Small intestine (tissue), 4 donors: ENCODE measurements around the gene C19orf38. TPM values are rescaled to one million over a fixed set of nuclear protein-coding genes. Genes with fewer than 3 reads are reported as not detected.

ENCODE experiments used
- polyA plus RNA-seq, 4 donors: library from polyadenylated mRNA; stranded (reverse) in 3 of 4; unstranded in 1 of 4; fragments of 200-250 nt in 3 of 4; fragments of 120-200 nt in 1 of 4; gene quantifications; one replicate each; pipeline versions ENCODE4 v1.2.1 to v1.2.3, GENCODE V29; 2013
- donor health status: healthy with polysubstance abuse.
- donor health status: Bipolar disorder and iron deficiency.
- donor health status: healthy.

Gene C19orf38
- polyA plus RNA-seq, 4 donors, result 1.1 to 2.6 (median 1.8) TPM

Other genes with a start within 250 kb of the C19orf38 start
- gene SLC44A2, start 222.9 kb upstream of the C19orf38 start, polyA plus RNA-seq, result 10 to 100 TPM in 3 of 4 donors, 1 to 10 TPM in 1; 5.7 to 41.6 (median 19.0) TPM
- gene ILF3, start 194.1 kb upstream of the C19orf38 start, polyA plus RNA-seq, result 100 to 1,000 TPM in 2 of 4 donors, 10 to 100 TPM in 2; 37.3 to 170 (median 87.6) TPM
- 100 to 1,000 TPM in 1 of 4 donors, 10 to 100 TPM in 3; 45.9 to 107 (median 64.0) TPM for gene QTRT1, start 147.0 kb upstream of the C19orf38 start, polyA plus RNA-seq
- 100 to 1,000 TPM; 145 to 248 (median 166) TPM for gene DNM2, start 130.3 kb upstream of the C19orf38 start, polyA plus RNA-seq
- 10 to 100 TPM; 21.0 to 31.7 (median 25.6) TPM for gene TMED1, start 12.2 kb upstream of the C19orf38 start, polyA plus RNA-seq
- 10 to 100 TPM; 30.0 to 48.9 (median 37.0) TPM for gene CARM1, start 23.1 kb downstream of the C19orf38 start, polyA plus RNA-seq
- 10 to 100 TPM; 18.3 to 65.1 (median 40.1) TPM for gene YIPF2, start 80.2 kb downstream of the C19orf38 start, polyA plus RNA-seq
- 10 to 100 TPM; 13.5 to 21.5 (median 17.8) TPM for gene TIMM29, start 80.4 kb downstream of the C19orf38 start, polyA plus RNA-seq
- gene SMARCA4, start 112.6 kb downstream of the C19orf38 start, polyA plus RNA-seq, result 10 to 100 TPM; 54.6 to 71.6 (median 66.1) TPM
- gene LDLR, start 241.0 kb downstream of the C19orf38 start, polyA plus RNA-seq, result 10 to 100 TPM in 3 of 4 donors, 1 to 10 TPM in 1; 6.0 to 40.1 (median 31.1) TPM